WTC11 (cell line): Measurements from ENCODE around the gene NFIA. TPM values are rescaled to one million over a fixed set of nuclear protein-coding genes. Genes with fewer than 3 reads are reported as not detected.

ENCODE experiments used
- ATAC-seq: fragments of 200-7000 bp; cut with Tn5 transposase; 2 replicates; pipeline ENCODE4 v1.10.0; 2021; ENCODE audit warnings: mild to moderate bottlenecking, moderate library complexity
- CTCF ChIA-PET: fragments of 300-600 bp; sonication (Branson Sonifier 250); formaldehyde crosslinking; loops from one replicate; lab custom pipeline; 2021; ENCODE audit warnings: antibody characterized with exemption; lab: Charles Lee
- POLR2A ChIA-PET: fragments of 350-600 bp; sonication (Branson Sonifier 250); formaldehyde crosslinking; loops from one replicate; lab custom pipeline; 2021; ENCODE audit warnings: antibody characterized with exemption; lab: Charles Lee
- DNase-seq: peaks from one replicate; pipeline ENCODE4 v3.0.0; 2021; ENCODE audit warnings: low spot score
- H3K27ac Mint-ChIP-seq: 2 replicates; pipeline ENCODE4 v1.8.0; 2021; ENCODE audit warnings: mixed read lengths
- H3K27me3 Mint-ChIP-seq: 2 replicates; pipeline ENCODE4 v1.8.0; 2021; ENCODE audit warnings: low read depth, mild to moderate bottlenecking, moderate library complexity, mixed read lengths
- H3K36me3 Mint-ChIP-seq: 2 replicates; pipeline ENCODE4 v1.8.0; 2021; ENCODE audit warnings: mixed read lengths
- H3K4me1 Mint-ChIP-seq: 2 replicates; pipeline ENCODE4 v1.8.0; 2022; ENCODE audit warnings: mixed read lengths
- H3K4me3 Mint-ChIP-seq: 2 replicates; pipeline ENCODE4 v1.8.0; 2021; ENCODE audit warnings: mild to moderate bottlenecking, moderate library complexity, mixed read lengths
- H3K9me3 Mint-ChIP-seq: 2 replicates; pipeline ENCODE4 v1.8.0; 2021; ENCODE audit warnings: mixed read lengths
- CREB1 ChIP-seq: sonication (generic); formaldehyde crosslinking; IDR thresholded peaks from 2 replicates; pipeline ENCODE4 v1.8.0; 2023; ENCODE audit warnings: mild to moderate bottlenecking, missing genetic modification reagents
- CREM ChIP-seq: sonication (generic); formaldehyde crosslinking; IDR thresholded peaks from 2 replicates; pipeline ENCODE4 v1.8.1; 2022; ENCODE audit warnings: mild to moderate bottlenecking, missing genetic modification reagents, moderate library complexity
- EMX1 ChIP-seq: fragments of 250-450 bp; sonication (Bioruptor Pico); IDR thresholded peaks from 2 replicates; pipeline ENCODE4 v1.8.0; 2021; ENCODE audit warnings: mild to moderate bottlenecking
- ERG ChIP-seq: fragments of 250-450 bp; sonication (Bioruptor Pico); IDR thresholded peaks from 2 replicates; pipeline ENCODE4 v1.8.0; 2021; ENCODE audit warnings: mild to moderate bottlenecking
- FOXJ3 ChIP-seq: sonication (generic); formaldehyde crosslinking; IDR thresholded peaks from 2 replicates; pipeline ENCODE4 v1.9.0; 2021; ENCODE audit warnings: missing genetic modification reagents, mild to moderate bottlenecking, borderline replicate concordance
- HMGA2 ChIP-seq: fragments of 250-450 bp; sonication (Bioruptor Pico); IDR thresholded peaks from 2 replicates; pipeline ENCODE4 v1.4.0; 2021; ENCODE audit warnings: mild to moderate bottlenecking, moderate library complexity
- JAZF1 ChIP-seq: fragments of 250-450 bp; sonication (Bioruptor Pico); IDR thresholded peaks from 2 replicates; pipeline ENCODE4 v1.9.0; 2021; ENCODE audit warnings: moderate library complexity, mild to moderate bottlenecking, inconsistent platforms
- NFATC4 ChIP-seq: fragments of 250-450 bp; sonication (Bioruptor Pico); IDR thresholded peaks from 2 replicates; pipeline ENCODE4 v1.9.0; 2021; ENCODE audit warnings: mild to moderate bottlenecking
- SMAD4 ChIP-seq: sonication (generic); formaldehyde crosslinking; IDR thresholded peaks from 2 replicates; pipeline ENCODE4 v1.8.0; 2022; ENCODE audit warnings: mild to moderate bottlenecking, missing genetic modification reagents
- TCF7 ChIP-seq: sonication (generic); formaldehyde crosslinking; IDR thresholded peaks from 2 replicates; pipeline ENCODE4 v1.8.0; 2022; ENCODE audit warnings: mild to moderate bottlenecking, low read depth, missing genetic modification reagents, moderate library complexity
- ZBTB21 ChIP-seq: sonication (generic); formaldehyde crosslinking; IDR thresholded peaks from 2 replicates; pipeline ENCODE4 v1.8.1; 2023; ENCODE audit warnings: mild to moderate bottlenecking, missing genetic modification reagents, borderline replicate concordance
- ZMAT4 ChIP-seq: fragments of 250-450 bp; sonication (Bioruptor Pico); IDR thresholded peaks from 2 replicates; pipeline ENCODE4 v1.9.0; 2021; ENCODE audit warnings: mild to moderate bottlenecking
- ZNF396 ChIP-seq: fragments of 250-450 bp; sonication (Bioruptor Pico); IDR thresholded peaks from 2 replicates; pipeline ENCODE4 v1.8.0; 2021; ENCODE audit warnings: mild to moderate bottlenecking, moderate library complexity, borderline replicate concordance
- ZNF425 ChIP-seq: fragments of 250-450 bp; sonication (Bioruptor Pico); conservative IDR thresholded peaks from 2 replicates; pipeline ENCODE4 v1.9.0; 2021; ENCODE audit warnings: mild to moderate bottlenecking
- ZSCAN18 ChIP-seq: fragments of 250-450 bp; sonication (Bioruptor Pico); IDR thresholded peaks from 2 replicates; pipeline ENCODE4 v2.1.2; 2022; ENCODE audit warnings: mild to moderate bottlenecking, moderate library complexity
- total RNA-seq: library from RNA; stranded (reverse); gene quantifications from 3 replicates; pipeline ENCODE4 v1.2.3, GENCODE V29; 2021
- TF ChIP-seq, protein P1 (sequence below): sonication (generic); formaldehyde crosslinking; IDR thresholded peaks from 2 replicates; pipeline ENCODE4 v1.8.1; 2023; ENCODE audit warnings: mild to moderate bottlenecking, missing genetic modification reagents, moderate library complexity
- TF ChIP-seq, protein P2 (sequence below): sonication (generic); formaldehyde crosslinking; IDR thresholded peaks from 2 replicates; pipeline ENCODE4 v1.8.1; 2023; ENCODE audit warnings: mild to moderate bottlenecking, missing genetic modification reagents
- TF ChIP-seq, protein P3 (sequence below): sonication (generic); formaldehyde crosslinking; IDR thresholded peaks from 2 replicates; pipeline ENCODE4 v1.8.1; 2022; ENCODE audit warnings: mild to moderate bottlenecking, missing genetic modification reagents, moderate library complexity, borderline replicate concordance

NFIA gene
- total RNA-seq, 1 experiment from 2014 or later: 16.7 TPM

DNA sequence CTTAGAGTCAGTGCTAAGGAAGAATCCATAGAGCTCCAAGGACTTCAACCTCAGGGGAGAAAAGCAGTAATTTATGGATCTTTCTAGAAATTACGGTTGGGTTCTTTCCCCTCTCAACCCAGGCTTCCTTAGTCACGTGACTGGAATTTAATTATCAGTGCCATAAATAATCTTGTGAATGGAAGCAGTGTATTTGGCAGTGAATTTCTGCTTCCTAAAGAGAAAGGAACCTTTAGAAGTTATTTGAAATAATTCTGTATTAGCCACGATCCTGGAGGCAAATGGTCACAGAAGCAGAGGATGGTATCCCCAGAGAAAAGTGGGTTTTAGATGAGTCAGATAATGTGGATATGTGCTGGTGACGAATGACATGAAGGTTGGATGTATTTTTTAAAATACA lies 89.6 kb downstream of the NFIA start (continued):
- TF ChIP-seq FOXJ3 (CRISPR knock-in tag) (no peak), NFATC4 (CRISPR knock-in tag) (no peak), JAZF1 (CRISPR knock-in tag) (no peak), ZMAT4 (CRISPR knock-in tag) (no peak)
- TF ChIP-seq, protein P1, sequence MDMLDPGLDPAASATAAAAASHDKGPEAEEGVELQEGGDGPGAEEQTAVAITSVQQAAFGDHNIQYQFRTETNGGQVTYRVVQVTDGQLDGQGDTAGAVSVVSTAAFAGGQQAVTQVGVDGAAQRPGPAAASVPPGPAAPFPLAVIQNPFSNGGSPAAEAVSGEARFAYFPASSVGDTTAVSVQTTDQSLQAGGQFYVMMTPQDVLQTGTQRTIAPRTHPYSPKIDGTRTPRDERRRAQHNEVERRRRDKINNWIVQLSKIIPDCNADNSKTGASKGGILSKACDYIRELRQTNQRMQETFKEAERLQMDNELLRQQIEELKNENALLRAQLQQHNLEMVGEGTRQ: no peak

DNA sequence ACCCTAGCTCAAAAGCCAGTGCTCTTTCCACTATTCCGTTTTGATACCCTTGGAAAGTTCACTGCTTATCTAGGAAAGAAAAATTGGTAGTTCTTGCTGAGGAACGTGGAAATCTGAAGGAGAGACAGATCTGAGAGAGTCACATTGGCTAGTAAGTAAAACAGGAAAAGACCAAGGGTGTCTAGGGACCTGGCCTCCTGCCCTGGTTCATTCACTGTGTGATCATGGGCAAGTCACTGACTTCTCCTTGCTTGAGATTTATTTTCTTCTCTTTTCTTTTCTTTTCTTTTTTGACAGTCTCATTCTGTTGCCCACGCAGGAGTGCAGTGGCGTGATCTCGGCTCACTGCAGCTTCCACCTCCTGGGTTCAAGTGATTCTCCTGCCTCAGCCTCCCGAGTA lies 90.8 kb downstream of the NFIA start:
- Mint-ChIP-seq H3K4me3 (no peak overlapping the region), H3K27ac (peak overlapping the region; percentile 25), H3K27me3 (no peaks in the 10 kb centered on the region), H3K36me3 (no peaks in the 10 kb centered on the region), H3K9me3 (no peaks in the 10 kb centered on the region), H3K4me1 (peaks cover 62% of the 10 kb centered on the region)
- POLR2A ChIA-PET: no interaction called here
- CTCF ChIA-PET: no interaction called here
- TF ChIP-seq ZNF396 (CRISPR knock-in tag) (no peak), ZSCAN18 (no peak), TCF7 (no peak), EMX1 (CRISPR knock-in tag) (no peak), ZNF425 (no peak), HMGA2 (CRISPR knock-in tag) (no peak), ZBTB21 (CRISPR knock-in tag) (no peak), FOXJ3 (CRISPR knock-in tag) (no peak), CREB1 (no peak), ERG (CRISPR knock-in tag) (no peak), CREM (no peak), NFATC4 (CRISPR knock-in tag) (no peak), SMAD4 (CRISPR knock-in tag) (no peak)
- TF ChIP-seq, protein P2, sequence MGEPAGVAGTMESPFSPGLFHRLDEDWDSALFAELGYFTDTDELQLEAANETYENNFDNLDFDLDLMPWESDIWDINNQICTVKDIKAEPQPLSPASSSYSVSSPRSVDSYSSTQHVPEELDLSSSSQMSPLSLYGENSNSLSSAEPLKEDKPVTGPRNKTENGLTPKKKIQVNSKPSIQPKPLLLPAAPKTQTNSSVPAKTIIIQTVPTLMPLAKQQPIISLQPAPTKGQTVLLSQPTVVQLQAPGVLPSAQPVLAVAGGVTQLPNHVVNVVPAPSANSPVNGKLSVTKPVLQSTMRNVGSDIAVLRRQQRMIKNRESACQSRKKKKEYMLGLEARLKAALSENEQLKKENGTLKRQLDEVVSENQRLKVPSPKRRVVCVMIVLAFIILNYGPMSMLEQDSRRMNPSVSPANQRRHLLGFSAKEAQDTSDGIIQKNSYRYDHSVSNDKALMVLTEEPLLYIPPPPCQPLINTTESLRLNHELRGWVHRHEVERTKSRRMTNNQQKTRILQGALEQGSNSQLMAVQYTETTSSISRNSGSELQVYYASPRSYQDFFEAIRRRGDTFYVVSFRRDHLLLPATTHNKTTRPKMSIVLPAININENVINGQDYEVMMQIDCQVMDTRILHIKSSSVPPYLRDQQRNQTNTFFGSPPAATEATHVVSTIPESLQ (CRISPR knock-in tag): no peak
- TF ChIP-seq, protein P3, sequence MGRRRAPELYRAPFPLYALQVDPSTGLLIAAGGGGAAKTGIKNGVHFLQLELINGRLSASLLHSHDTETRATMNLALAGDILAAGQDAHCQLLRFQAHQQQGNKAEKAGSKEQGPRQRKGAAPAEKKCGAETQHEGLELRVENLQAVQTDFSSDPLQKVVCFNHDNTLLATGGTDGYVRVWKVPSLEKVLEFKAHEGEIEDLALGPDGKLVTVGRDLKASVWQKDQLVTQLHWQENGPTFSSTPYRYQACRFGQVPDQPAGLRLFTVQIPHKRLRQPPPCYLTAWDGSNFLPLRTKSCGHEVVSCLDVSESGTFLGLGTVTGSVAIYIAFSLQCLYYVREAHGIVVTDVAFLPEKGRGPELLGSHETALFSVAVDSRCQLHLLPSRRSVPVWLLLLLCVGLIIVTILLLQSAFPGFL: no peak
- ATAC-seq (no peak), DNase-seq (no peak)
